Fibroblast of skin of right quadriceps (primary cell): ENCODE data around the gene LRRN4CL.
"Not testable (repeated sequence)": the region's sequence is repeated elsewhere in the genome, so short reads cannot be mapped to it uniquely, and the experiment has no call there.

Experiments used
- DNase-seq: peaks from one replicate; pipeline ENCODE4 v3.0.0-alpha.2; 2013

Gene LRRN4CL

GRCh38 chr11:62709247-62710000 is 20.1 kb upstream of the LRRN4CL start:
- DNase-seq: peak; percentile 97

GRCh38 chr11:62708793-62709192 is 19.5 kb upstream of the LRRN4CL start:
- no peak for DNase-seq

- no peak for DNase-seq
These were observed 19.1 kb upstream of the LRRN4CL start for GRCh38 chr11:62708392-62708791.

- no peak for DNase-seq
These were observed 18.0 kb upstream of the LRRN4CL start, which contains the start of the genes BSCL2 and GNG3 for GRCh38 chr11:62707277-62707861. Gene BSCL2 (minus strand): TSS chr11:62707424. CDS start chr11:62707195, 229 bp downstream. Gene GNG3 (plus strand): TSS chr11:62707676. CDS start chr11:62708296, 620 bp downstream.

GRCh38 chr11:62706850-62707247 is 17.5 kb upstream of the LRRN4CL start:
- DNase-seq: no peak

GRCh38 chr11:62705880-62706849 is 16.8 kb upstream of the LRRN4CL start:
- peak; percentile 94 for DNase-seq

- no peak for DNase-seq
These were observed 16.1 kb upstream of the LRRN4CL start for GRCh38 chr11:62705413-62705812.

- not testable (repeated sequence) for DNase-seq
These were observed 14.6 kb upstream of the LRRN4CL start for GRCh38 chr11:62703921-62704320.

- DNase-seq: no peak
These were observed 12.9 kb upstream of the LRRN4CL start for GRCh38 chr11:62702246-62702645.

- peak; percentile 75 for DNase-seq
These were observed 5.3 kb upstream of the LRRN4CL start for GRCh38 chr11:62694455-62695167.

GRCh38 chr11:62693624-62694023 is 4.3 kb upstream of the LRRN4CL start:
- not testable (repeated sequence) for DNase-seq

- DNase-seq: no peak
These were observed 839 bp downstream of the LRRN4CL start for GRCh38 chr11:62688491-62688890.

- no peak for DNase-seq
These were observed 1.6 kb downstream of the LRRN4CL start for GRCh38 chr11:62687508-62688396.

- no peak for DNase-seq
These were observed 6.8 kb downstream of the LRRN4CL start for GRCh38 chr11:62682518-62682917.

GRCh38 chr11:62680825-62681240 is 8.5 kb downstream of the LRRN4CL start:
- DNase-seq: peak; percentile 82

- DNase-seq: peak; percentile 89
These were observed 10.3 kb downstream of the LRRN4CL start, which contains the start of gene UBXN1 for GRCh38 chr11:62678770-62679696. Gene UBXN1 (minus strand): TSS chr11:62679073. CDS start chr11:62678923, 150 bp downstream.

- DNase-seq: no peak
These were observed 10.9 kb downstream of the LRRN4CL start for GRCh38 chr11:62678433-62678769.

GRCh38 chr11:62677714-62678113 is 11.6 kb downstream of the LRRN4CL start:
- no peak for DNase-seq

- no peak for DNase-seq
These were observed 12.2 kb downstream of the LRRN4CL start for GRCh38 chr11:62677156-62677555.

GRCh38 chr11:62676698-62677097 is 12.6 kb downstream of the LRRN4CL start:
- DNase-seq: no peak
